ENCODE data around the gene CCKAR. TPM values are rescaled to one million over a fixed set of nuclear protein-coding genes. Genes with fewer than 3 reads are reported as not detected.

CCKAR gene
- total and polyA plus RNA-seq, 2 experiments from 2014 or later = 0.77 TPM; not detected in 1

DNA sequence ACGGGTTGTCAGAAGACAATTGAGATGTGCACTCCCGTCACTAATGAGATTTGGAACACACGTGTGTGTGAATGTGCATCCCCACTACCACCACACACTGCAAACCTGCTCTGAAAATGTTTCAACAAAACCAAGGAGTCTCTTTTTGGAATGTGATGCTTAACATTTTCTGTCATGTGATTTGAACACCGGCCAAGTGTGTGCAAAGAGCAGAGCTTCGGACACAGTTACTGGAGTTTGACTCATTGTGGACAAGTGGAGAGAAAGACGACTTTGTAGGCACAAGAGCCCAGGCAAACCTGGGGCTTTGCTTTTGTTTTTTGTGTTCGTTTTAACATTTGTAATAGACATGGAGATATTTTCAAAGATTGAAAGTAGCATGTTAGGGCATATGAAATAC is 49.2 kb downstream of the CCKAR start:
- 85% methylated on average over 7 of the region's 7 CpGs for WGBS (ENCODE audit: low lambda C conversion rate, missing lambda C conversion rate)
- no peaks in the 10 kb centered on the region for H4K20me1 ChIP-seq (ENCODE audit: insufficient read depth, poor library complexity, severe bottlenecking)
- H3K9me2 ChIP-seq (replicated peaks; ENCODE audit: insufficient read depth) = no peaks in the 10 kb centered on the region
- H3K4me1 ChIP-seq (ENCODE audit: insufficient read depth) = no peaks in the 10 kb centered on the region
- no peaks in the 10 kb centered on the region for H3K27me3 ChIP-seq
- no peaks in the 10 kb centered on the region for H3K79me2 ChIP-seq
- H2AFZ ChIP-seq = no peak overlapping the region
- H3K36me3 ChIP-seq (replicated peaks; ENCODE audit: insufficient read depth, low read depth) = no peaks in the 10 kb centered on the region
- TF ChIP-seq EZH2phosphoT487 (IDR thresholded peaks at IDR 0.05; ENCODE audit: low read depth, severe bottlenecking, unreplicated experiment) (no peak), EZH2 (IDR thresholded peaks at IDR 0.05; ENCODE audit: borderline replicate concordance) (no peak)
- TF ChIP-seq, protein P1, sequence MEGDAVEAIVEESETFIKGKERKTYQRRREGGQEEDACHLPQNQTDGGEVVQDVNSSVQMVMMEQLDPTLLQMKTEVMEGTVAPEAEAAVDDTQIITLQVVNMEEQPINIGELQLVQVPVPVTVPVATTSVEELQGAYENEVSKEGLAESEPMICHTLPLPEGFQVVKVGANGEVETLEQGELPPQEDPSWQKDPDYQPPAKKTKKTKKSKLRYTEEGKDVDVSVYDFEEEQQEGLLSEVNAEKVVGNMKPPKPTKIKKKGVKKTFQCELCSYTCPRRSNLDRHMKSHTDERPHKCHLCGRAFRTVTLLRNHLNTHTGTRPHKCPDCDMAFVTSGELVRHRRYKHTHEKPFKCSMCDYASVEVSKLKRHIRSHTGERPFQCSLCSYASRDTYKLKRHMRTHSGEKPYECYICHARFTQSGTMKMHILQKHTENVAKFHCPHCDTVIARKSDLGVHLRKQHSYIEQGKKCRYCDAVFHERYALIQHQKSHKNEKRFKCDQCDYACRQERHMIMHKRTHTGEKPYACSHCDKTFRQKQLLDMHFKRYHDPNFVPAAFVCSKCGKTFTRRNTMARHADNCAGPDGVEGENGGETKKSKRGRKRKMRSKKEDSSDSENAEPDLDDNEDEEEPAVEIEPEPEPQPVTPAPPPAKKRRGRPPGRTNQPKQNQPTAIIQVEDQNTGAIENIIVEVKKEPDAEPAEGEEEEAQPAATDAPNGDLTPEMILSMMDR (IDR thresholded peaks at IDR 0.05; ENCODE audit: poor library complexity) = no peak
- H3K4me2 ChIP-seq = no peak overlapping the region
- no peak overlapping the region for H3K4me3 ChIP-seq
- no peaks in the 10 kb centered on the region for H3K9me3 ChIP-seq (ENCODE audit: low read depth)
- H3K27ac ChIP-seq = no peak overlapping the region
- no peak for DNase-seq (ENCODE audit: low spot score)

DNA sequence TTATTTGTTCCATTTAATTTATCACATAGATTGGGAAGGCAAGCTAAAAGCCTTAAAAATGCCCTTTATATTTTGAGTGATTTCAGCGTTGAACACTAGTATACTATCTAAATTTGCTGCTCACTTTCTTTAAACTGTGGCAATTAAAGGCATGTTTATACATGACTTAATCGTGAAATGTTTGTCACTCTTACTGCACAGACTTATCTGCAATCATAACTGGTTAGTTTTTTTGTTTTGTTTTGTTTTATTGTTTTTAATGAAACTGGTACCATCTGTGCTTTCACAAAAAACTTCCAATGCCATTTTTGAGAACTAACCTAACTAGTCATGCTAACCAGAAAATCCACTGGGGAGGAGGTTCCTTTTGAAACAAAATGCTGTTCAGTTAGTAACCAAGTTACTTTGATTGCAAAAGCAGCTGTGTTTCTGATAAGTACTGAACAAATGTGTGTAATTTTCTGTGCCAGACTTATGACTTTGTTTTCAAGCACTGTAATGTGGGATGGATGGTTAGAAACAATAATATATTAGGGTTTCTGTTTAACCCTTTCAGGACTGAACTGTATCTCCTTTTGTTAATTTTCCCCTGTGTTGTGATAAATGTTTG is 56.1 kb downstream of the CCKAR start:
- H3K27me3 ChIP-seq = no peaks in the 10 kb centered on the region

DNA sequence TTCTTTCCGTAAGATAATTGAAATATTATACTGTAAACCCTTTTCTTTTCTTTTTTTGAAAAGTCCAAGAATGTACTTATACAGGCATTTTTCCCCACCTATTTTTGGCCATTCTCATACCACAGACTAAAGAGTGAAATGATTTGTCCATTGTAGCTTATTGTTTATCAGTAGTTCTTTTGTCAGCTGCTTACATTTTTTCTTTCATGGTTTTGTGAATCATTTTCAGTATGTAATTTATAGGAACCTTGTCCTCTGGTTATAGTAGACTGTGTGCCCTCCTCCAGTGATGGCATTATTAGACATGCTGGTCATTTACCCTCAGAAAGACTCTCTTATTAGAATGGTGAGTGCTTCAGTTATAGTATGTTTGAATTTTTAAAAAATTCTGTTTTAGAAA is 56.7 kb downstream of the CCKAR start:
- 94% methylated on average over 1 of the region's 1 CpG for WGBS (ENCODE audit: low lambda C conversion rate, missing lambda C conversion rate)
- no peak overlapping the region for H3K4me2 ChIP-seq
- H2AFZ ChIP-seq = no peak overlapping the region
- H4K20me1 ChIP-seq (ENCODE audit: insufficient read depth, poor library complexity, severe bottlenecking) = no peaks in the 10 kb centered on the region
- H3K9me2 ChIP-seq (replicated peaks; ENCODE audit: insufficient read depth) = no peaks in the 10 kb centered on the region
- TF ChIP-seq EZH2phosphoT487 (IDR thresholded peaks at IDR 0.05; ENCODE audit: low read depth, severe bottlenecking, unreplicated experiment) (no peak), EZH2 (IDR thresholded peaks at IDR 0.05; ENCODE audit: borderline replicate concordance) (no peak)
- TF ChIP-seq, protein P1 (IDR thresholded peaks at IDR 0.05; ENCODE audit: poor library complexity) = no peak
- no peak for DNase-seq (ENCODE audit: low spot score)
- no peaks in the 10 kb centered on the region for H3K36me3 ChIP-seq (replicated peaks; ENCODE audit: insufficient read depth, low read depth)
- H3K27me3 ChIP-seq = no peaks in the 10 kb centered on the region
- H3K9me3 ChIP-seq (ENCODE audit: low read depth) = no peaks in the 10 kb centered on the region
- H3K4me3 ChIP-seq = no peak overlapping the region
- no peak overlapping the region for H3K27ac ChIP-seq
- H3K4me1 ChIP-seq (ENCODE audit: insufficient read depth) = peaks cover 7% of the 10 kb centered on the region
- peaks cover 1% of the 10 kb centered on the region for H3K79me2 ChIP-seq

More for the DNA sequence above, 56.1 kb downstream of the CCKAR start:
- TF ChIP-seq, protein P1 (IDR thresholded peaks at IDR 0.05; ENCODE audit: poor library complexity) = no peak
- TF ChIP-seq EZH2phosphoT487 (IDR thresholded peaks at IDR 0.05; ENCODE audit: low read depth, severe bottlenecking, unreplicated experiment) (no peak), EZH2 (IDR thresholded peaks at IDR 0.05; ENCODE audit: borderline replicate concordance) (no peak)
- Histone ChIP-seq H3K4me3 (no peak overlapping the region), H3K36me3 (replicated peaks; ENCODE audit: insufficient read depth, low read depth) (no peaks in the 10 kb centered on the region), H3K27ac (no peak overlapping the region), H3K9me2 (replicated peaks; ENCODE audit: insufficient read depth) (no peaks in the 10 kb centered on the region), H3K79me2 (no peaks in the 10 kb centered on the region), H2AFZ (no peak overlapping the region), H4K20me1 (ENCODE audit: insufficient read depth, poor library complexity, severe bottlenecking) (no peaks in the 10 kb centered on the region), H3K4me1 (ENCODE audit: insufficient read depth) (peaks cover 7% of the 10 kb centered on the region), H3K9me3 (ENCODE audit: low read depth) (no peaks in the 10 kb centered on the region), H3K4me2 (no peak overlapping the region)
- 61% methylated on average over 2 of the region's 2 CpGs for WGBS (ENCODE audit: low lambda C conversion rate, missing lambda C conversion rate)
- DNase-seq (ENCODE audit: low spot score) = no peak
